ENCODE results near the gene GRM6. TPM values are rescaled to one million over a fixed set of nuclear protein-coding genes. Genes with fewer than 3 reads are reported as not detected.

Gene GRM6
- total RNA-seq, 1 experiment from 2014 or later = not detected

DNA sequence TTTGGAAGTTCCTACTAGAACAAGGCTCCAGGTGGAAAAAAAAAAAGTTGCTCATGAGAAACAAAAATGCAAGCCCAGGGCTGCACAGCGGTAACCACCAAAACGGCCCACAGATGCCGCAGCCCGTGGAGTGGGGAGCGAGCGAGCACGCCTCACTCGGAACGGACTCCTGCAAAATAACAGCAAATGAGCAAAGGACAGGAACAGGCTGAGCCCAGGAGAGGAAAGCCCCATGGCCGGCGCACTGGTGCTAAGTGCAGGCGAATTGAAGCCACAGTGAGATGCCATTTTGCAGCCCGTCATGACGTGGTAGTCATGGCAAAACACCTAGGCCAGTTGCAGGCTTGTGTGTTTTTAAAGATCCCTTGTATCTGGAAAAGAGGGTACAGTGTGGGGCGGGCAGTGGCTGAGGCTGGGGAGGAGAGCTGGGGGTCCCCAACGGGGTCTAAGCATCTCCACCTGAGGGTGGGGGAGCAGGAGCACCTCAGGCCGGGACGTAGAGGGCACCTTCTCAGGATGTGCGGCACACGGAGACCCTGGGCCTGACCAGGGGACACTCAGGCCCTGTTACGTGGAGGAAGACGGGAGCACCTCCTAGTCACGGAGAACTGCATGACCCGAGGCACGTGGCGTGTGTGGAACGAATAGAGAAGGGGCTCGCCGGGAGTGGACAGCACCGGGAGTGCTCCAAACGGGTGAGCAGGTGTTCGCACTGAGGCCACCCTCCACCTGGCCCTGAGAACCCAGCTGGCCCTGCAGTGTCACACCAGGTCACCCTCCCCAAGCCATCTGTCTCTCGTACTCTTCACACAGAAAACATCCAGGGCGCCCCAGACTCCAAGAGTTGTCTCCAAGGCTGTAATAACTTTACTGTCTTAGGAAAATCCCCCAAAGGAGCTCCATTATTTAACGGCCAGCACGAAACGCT lies 10.7 kb downstream of the GRM6 start:
- no peak for DNase-seq (ENCODE audit: low read depth)

DNA sequence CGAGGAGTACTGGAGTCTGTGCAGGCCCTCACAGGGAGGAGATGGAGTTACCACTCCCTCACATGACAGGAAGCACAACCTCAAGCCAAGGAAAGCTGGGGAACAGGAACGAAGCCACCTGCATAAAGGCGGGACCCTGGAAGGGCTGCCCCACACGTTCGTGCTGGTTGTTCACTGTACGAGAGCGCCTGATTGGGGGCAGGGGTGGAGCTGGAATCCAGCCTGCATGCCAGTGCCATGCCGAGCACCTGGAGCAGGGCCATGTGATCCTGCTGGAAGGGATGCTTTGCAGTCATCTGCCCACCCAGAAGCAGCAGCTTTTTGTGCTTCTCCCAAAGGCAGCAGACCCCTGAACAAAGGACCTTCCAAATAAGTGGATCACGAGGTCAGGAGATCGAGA lies 11.4 kb downstream of the GRM6 start:
- DNase-seq (ENCODE audit: low read depth) = no peak

DNA sequence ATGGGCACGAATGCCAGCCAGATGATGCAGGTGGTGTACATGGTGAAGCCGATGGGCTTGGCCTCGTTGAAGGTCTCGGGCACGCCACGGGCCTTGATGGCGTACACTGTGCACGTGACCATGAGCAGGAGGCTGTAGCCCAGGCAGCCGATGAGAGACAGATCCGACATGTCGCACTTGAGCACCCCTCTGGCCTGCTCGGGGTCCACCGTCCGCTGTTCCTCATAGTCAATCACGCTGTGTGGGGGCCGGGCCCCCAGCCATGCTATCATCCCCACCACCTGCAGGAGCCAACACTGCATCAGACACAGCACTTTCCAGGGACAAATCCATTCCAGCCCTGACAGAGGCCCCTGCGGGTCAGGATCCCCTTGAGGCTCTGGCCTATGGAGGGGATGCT lies 12.2 kb downstream of the GRM6 start:
- DNase-seq (ENCODE audit: low read depth) = no peak

DNA sequence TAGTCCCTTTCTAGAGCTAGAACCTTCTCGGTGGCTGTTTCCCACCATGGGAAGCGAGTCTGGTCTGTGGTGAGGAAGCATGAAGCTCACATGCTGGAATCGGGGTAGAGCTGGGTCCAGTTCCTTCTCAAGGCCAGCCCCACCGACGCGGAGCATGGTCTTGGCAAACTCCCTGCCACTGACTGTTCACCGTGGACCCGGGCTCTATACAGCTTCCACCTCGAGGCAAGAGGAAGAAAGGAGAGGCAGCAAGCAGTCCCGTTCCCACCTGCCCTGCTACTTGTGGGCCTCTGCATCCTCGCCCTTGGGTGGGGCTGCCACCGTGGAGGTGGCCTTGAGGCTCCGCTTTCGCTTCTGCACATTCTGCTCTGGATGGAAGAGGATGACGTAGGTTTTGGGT lies 13.7 kb downstream of the GRM6 start:
- DNase-seq (ENCODE audit: low read depth) = no peak

DNA sequence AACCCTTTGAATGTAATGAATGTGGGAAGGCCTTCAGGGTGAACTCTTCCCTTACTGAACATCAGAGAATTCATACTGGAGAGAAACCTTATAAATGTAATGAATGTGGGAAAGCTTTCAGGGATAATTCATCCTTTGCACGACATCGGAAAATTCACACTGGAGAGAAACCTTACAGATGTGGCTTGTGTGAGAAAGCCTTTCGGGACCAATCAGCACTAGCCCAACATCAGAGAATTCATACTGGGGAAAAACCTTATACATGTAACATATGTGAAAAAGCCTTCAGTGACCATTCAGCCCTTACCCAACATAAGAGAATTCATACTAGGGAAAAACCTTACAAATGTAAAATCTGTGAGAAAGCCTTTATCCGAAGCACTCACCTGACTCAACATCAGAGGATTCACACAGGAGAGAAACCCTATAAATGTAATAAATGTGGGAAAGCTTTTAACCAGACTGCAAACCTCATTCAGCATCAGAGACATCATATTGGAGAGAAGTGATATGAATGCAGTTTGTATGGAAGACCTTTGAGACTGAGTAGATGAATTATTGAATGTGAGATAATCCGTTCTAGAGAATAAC lies 29.6 kb downstream of the GRM6 start:
- no peak for DNase-seq (ENCODE audit: low read depth)

DNA sequence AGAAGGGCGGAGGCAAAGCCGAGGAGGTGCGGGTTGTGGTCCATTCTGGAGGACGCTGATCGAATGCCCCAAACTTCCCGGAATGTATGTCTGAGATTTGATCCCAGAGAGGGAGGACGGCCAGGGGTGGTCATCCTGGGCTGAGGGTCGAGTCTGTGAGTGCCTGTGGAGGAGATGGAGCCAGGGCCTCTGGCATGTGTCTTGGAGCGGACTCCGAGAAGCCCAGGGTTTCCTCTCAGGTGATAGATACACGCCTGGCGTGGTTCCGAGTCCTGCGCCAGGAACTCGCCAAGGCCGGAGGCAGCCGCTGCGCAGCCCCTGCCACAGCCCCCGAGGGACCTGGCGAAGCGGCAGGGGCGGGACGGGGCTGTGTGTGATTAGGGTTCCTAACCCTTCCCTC lies 53.8 kb downstream of the GRM6 start:
- DNase-seq (ENCODE audit: low read depth) = peak; percentile 25

DNA sequence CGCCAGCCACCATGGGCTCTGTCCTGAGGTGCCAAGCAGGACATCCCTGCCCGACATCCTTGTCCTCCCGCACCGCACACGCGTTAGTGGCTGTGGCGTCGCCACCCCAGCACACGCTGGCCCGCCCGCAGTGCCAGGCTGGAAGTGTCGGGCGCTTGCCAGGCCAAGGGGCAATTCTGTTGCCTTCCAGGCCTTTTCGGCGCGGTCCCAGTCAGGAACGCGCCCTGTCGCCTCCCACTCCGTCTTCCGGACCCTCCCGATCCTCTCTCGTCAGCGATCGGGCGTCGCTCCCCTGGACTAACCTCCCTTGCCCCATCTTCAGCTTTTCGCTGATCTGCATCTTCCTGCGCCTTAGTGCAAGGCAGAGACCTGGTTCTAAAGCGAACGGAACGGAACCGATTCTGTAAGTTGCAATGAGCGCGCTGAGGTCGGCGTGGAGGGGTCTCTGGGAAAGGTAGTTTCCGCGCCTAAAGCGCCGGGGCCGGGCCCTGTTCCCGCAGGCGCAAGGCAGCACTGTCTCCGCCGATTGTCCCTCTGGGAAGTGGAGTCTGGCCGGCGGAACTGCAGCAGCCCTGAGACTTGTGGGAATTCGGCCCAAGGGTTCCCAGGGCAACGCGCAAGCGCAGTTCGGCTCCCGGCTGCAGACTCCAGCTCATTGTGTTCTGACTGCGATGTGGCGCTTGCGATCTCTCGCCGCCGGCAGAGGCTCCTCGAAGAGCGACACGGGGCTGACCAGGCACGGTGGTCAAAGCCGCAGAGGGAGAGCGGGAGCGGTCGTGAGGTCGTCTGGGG lies 54.4 kb downstream of the GRM6 start, which contains the start of gene ZNF454:
ZNF454 (plus strand) TSS at position 630 of the 792 bp plus-strand sequence. CDS start 1,594 bp downstream, outside the sequence.
- DNase-seq (ENCODE audit: low read depth) = peak; percentile 95

DNA sequence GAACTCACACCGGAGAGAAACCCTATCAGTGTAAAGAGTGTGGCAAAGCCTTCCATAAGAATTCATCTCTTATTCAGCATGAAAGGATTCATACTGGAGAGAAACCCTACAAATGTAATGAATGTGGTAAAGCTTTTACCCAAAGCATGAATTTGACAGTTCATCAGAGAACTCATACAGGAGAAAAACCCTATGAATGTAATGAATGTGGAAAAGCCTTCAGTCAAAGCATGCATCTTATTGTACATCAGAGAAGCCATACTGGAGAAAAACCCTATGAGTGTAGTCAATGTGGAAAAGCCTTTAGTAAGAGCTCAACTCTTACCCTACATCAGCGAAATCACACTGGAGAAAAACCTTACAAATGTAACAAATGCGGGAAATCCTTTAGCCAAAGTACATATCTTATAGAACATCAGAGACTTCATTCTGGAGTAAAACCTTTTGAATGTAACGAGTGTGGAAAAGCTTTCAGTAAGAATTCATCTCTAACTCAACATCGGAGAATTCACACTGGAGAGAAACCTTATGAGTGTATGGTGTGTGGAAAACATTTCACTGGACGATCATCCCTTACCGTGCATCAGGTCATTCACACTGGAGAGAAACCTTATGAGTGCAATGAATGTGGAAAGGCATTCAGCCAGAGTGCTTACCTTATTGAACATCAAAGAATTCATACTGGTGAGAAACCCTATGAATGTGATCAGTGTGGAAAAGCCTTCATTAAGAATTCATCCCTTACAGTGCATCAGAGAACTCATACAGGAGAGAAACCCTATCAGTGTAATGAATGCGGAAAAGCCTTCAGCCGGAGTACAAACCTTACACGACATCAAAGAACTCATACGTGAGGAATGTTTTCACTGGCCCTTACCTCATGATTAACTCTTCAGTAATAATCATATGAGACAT lies 63.0 kb downstream of the GRM6 start:
- DNase-seq (ENCODE audit: low read depth) = no peak

Other genes starting within 250 kb of the GRM6 start
- 6.1 and 8.9 TPM in 2 replicates for gene ZNF354B, start 135.4 kb downstream of the GRM6 start, total RNA-seq (2014; rRNA removed; shearing (Covaris generic))
- 0.11 TPM in 1 of 2 replicates, not detected in the other for gene ZFP2, start 99.4 kb downstream of the GRM6 start, total RNA-seq (2014; rRNA removed; shearing (Covaris generic))
- 1.0 and 2.6 TPM in 2 replicates for gene ZNF454, start 54.1 kb downstream of the GRM6 start, total RNA-seq (2014; rRNA removed; shearing (Covaris generic))
- gene ZNF879, start 28.5 kb upstream of the GRM6 start, total RNA-seq (2014; rRNA removed; shearing (Covaris generic)) = 0.92 and 2.0 TPM in 2 replicates
- gene ZNF354C, start 65.1 kb upstream of the GRM6 start, total RNA-seq (2014; rRNA removed; shearing (Covaris generic)) = 2.7 and 3.7 TPM in 2 replicates